Measurements from ENCODE around the gene TMPRSS13. TPM values are rescaled to one million over a fixed set of nuclear protein-coding genes. Genes with fewer than 3 reads are reported as not detected.

Gene TMPRSS13
- total RNA-seq, 2 donors from 2014 or later: 1.1 TPM; not detected in 1

- H3K36me3 ChIP-seq: no peaks in the 10 kb centered on the region
- no peak for TF ChIP-seq CTCF (IDR thresholded peaks at IDR 0.05)
- no peak for ATAC-seq (ENCODE audit: insufficient number of reproducible peaks, low FRiP score, low read depth)
- no peak overlapping the region for H3K4me3 ChIP-seq
- H3K27me3 ChIP-seq (replicated peaks; ENCODE audit: insufficient read depth): no peaks in the 10 kb centered on the region
- no peak overlapping the region for H3K27ac ChIP-seq
- H3K4me1 ChIP-seq (ENCODE audit: control insufficient read depth in 1 of 2, low read depth in 2 of 2): no peaks in the 10 kb centered on the region
- no peak for DNase-seq (ENCODE audit: low spot score)
- no peaks in the 10 kb centered on the region for H3K9me3 ChIP-seq
Measured at GRCh38 chr11:117874910-117875381, 54.3 kb downstream of the TMPRSS13 start.

- H3K27ac ChIP-seq: no peak overlapping the region
- H3K4me3 ChIP-seq: peak overlapping the region; percentile 32
- TF ChIP-seq CTCF (IDR thresholded peaks at IDR 0.05): no peak
- no peaks in the 10 kb centered on the region for H3K36me3 ChIP-seq
- no peak for DNase-seq (ENCODE audit: low spot score)
- no peaks in the 10 kb centered on the region for H3K27me3 ChIP-seq (replicated peaks; ENCODE audit: insufficient read depth)
- no peak for ATAC-seq (ENCODE audit: insufficient number of reproducible peaks, low FRiP score, low read depth)
- H3K9me3 ChIP-seq: no peaks in the 10 kb centered on the region
- no peaks in the 10 kb centered on the region for H3K4me1 ChIP-seq (ENCODE audit: control insufficient read depth in 1 of 2, low read depth in 2 of 2)
Measured at GRCh38 chr11:117874253-117874909, 54.8 kb downstream of the TMPRSS13 start.

GRCh38 chr11:117873828-117874125, 55.4 kb downstream of the TMPRSS13 start:
- H3K4me3 ChIP-seq: no peak overlapping the region
- no peaks in the 10 kb centered on the region for H3K36me3 ChIP-seq
- no peak overlapping the region for H3K27ac ChIP-seq
- no peak for DNase-seq (ENCODE audit: low spot score)
- ATAC-seq (ENCODE audit: insufficient number of reproducible peaks, low FRiP score, low read depth): no peak
- no peaks in the 10 kb centered on the region for H3K4me1 ChIP-seq (ENCODE audit: control insufficient read depth in 1 of 2, low read depth in 2 of 2)
- H3K9me3 ChIP-seq: no peaks in the 10 kb centered on the region
- TF ChIP-seq CTCF (IDR thresholded peaks at IDR 0.05): no peak
- H3K27me3 ChIP-seq (replicated peaks; ENCODE audit: insufficient read depth): no peaks in the 10 kb centered on the region

- no peak overlapping the region for H3K27ac ChIP-seq
- H3K9me3 ChIP-seq: no peaks in the 10 kb centered on the region
- H3K27me3 ChIP-seq (replicated peaks; ENCODE audit: insufficient read depth): no peaks in the 10 kb centered on the region
- ATAC-seq (ENCODE audit: insufficient number of reproducible peaks, low FRiP score, low read depth) (no peak), DNase-seq (ENCODE audit: low spot score) (no peak)
- no peaks in the 10 kb centered on the region for H3K36me3 ChIP-seq
- TF ChIP-seq CTCF (IDR thresholded peaks at IDR 0.05): no peak
- no peak overlapping the region for H3K4me3 ChIP-seq
- no peaks in the 10 kb centered on the region for H3K4me1 ChIP-seq (ENCODE audit: control insufficient read depth in 1 of 2, low read depth in 2 of 2)
Measured at GRCh38 chr11:117872975-117873827, 56.0 kb downstream of the TMPRSS13 start.

GRCh38 chr11:117872420-117872961, 56.7 kb downstream of the TMPRSS13 start:
- Histone ChIP-seq H3K27me3 (replicated peaks; ENCODE audit: insufficient read depth) (no peaks in the 10 kb centered on the region), H3K9me3 (no peaks in the 10 kb centered on the region), H3K4me3 (no peak overlapping the region), H3K27ac (no peak overlapping the region), H3K36me3 (no peaks in the 10 kb centered on the region), H3K4me1 (ENCODE audit: control insufficient read depth in 1 of 2, low read depth in 2 of 2) (no peaks in the 10 kb centered on the region)
- ATAC-seq (ENCODE audit: insufficient number of reproducible peaks, low FRiP score, low read depth) (no peak), DNase-seq (ENCODE audit: low spot score) (no peak)
- no peak for TF ChIP-seq CTCF (IDR thresholded peaks at IDR 0.05)
